ENCODE data around the gene GOLGA6L9.
"Not testable (repeated sequence)": the region's sequence is repeated elsewhere in the genome, so short reads cannot be mapped to it uniquely, and the experiment has no call there.

Gene GOLGA6L9, protein sequence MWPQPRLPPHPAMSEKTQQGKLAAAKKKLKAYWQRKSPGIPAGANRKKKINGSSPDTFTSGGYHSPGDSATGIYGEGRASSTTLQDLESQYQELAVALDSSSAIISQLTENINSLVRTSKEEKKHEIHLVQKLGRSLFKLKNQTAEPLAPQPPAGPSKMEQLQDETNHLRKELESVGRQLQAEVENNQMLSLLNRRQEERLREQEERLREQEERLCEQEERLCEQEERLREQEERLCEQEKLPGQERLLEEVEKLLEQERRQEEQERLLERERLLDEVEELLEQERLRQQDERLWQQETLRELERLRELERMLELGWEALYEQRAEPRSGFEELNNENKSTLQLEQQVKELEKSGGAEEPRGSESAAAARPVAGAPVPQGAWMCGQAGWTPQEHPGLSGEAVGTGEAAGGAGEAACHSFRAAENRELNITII

DNA sequence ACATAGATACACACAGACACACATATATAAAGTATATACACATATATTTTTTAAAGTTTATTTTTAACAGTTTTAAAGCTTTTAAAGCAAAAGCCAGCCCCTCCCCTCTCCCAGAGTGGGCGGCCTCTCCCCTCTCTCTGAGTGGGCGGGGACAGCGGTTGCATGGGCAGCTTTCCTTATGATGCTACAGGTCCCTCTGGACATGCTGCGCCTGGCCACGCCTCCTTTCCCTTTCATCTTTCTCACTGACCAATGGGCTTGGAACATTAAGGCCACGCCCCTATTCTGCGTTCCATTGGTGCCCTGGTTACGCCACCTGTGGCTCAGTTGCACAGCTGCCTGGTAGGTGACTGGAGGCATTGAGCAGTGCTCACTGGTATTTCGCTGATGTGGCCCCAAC is at the start of gene GOLGA6L9:
GOLGA6L9 (plus strand) TSS at position 124 of the 400 bp plus-strand sequence; CDS start at position 388, 264 bp downstream.
- DNase-seq (ENCODE audit: low read depth), result not testable (repeated sequence)

DNA sequence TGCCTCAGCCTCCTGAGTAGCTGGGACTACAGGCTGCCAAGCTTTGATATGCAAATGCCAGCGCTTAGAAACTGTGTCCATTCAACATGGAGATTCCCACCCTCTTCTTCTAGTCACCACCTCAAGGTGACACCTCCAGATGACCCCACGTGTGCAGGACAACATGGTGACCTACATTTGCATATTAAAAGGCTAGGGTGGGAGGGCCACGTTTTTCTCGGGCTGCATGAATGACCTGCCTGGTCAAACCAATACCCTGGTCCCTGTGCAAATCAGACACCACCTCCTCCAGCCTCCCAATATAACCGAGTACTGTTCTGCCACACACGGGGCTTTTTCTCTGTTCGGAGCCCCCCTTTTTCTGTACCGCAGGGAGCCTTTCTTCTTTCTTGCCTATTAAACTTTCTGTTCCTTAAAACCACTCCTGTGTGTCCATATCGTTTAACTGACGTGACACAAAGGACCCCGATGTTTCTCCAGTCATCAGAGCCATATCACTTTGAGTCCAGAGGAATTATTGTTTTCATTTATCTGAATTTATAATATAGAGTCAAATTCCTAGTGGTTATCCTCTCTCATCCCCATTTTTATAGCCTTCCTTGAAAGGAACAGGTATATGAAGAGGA is 48.2 kb upstream of the GOLGA6L9 start:
- DNase-seq (ENCODE audit: low read depth), result not testable (repeated sequence)

DNA sequence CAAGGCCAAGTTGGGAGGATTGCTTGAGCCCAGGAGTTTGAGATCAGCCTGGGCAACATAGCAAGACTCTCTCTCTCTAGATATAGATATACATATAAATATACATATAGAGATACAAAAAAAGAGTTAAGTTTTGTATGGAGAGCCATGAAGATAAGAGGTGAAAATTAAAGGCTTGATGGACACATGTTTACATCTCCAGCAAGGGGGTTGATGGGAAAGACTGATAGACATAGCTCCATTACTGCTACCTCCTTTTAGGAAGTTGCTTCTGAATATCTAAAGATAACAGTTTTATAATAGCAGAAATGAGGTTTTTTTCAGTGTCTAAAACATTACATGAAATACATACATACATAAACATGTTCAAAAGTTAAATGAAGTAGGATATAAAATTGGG is 42.4 kb upstream of the GOLGA6L9 start:
- DNase-seq (ENCODE audit: low read depth), result not testable (repeated sequence)

DNA sequence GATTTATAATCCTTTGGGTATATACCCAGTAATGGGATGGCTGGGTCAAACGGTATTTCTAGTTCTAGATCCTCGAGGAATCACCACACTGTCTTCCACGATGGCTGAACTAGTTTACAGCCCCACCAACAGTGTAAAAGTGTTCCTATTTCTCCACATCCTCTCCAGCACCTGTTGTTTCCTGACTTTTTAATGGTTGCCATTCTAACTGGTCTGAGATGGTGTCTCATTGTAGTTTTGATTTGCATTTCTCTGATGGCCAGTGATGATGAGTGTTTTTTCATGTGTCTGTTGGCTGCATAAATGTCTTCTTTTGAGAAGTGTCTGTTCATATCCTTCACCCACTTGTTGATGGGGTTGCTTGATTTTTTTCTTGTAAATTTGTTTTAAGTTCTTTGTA is 39.5 kb upstream of the GOLGA6L9 start:
- not testable (repeated sequence) for DNase-seq (ENCODE audit: low read depth)

DNA sequence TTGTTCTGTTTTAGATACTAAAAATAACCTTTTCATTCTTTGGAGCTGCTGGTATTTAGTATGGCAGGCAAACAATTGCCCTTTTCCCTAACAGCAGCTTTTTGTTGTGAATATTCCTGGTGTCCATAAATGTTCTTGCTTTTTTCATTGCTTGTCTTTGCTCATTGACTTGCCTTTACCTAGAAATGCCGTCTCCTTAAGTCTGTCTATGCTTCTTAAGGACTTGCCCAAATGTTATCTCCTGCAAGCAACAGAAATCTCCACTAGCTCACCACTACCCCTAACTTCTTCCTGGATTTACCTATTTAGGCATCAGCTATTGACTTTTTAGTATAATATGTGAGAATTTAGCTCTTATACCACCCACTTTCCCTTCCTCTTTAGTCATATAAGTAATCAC is 37.5 kb upstream of the GOLGA6L9 start:
- DNase-seq (ENCODE audit: low read depth), result not testable (repeated sequence)

DNA sequence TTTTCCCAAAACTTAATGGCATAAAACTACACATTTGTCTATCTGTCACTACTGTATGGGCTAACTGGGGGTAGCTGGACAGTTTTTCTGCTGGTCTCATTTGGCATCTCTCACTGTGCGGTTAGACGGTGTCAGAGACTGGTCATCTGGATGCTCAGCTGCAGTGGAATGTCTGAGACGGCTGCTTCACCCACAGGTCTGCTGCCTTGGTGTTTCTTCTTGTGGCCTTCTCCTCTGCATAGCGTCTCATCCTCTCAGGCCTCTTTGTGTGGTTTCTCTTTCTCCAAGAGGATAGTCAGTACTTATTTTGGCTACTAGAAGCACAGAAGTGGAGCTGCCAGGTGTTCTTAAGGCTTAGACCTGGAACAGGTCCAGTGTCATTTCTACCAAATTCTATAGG is 35.9 kb upstream of the GOLGA6L9 start:
- no peak for DNase-seq (ENCODE audit: low read depth)

DNA sequence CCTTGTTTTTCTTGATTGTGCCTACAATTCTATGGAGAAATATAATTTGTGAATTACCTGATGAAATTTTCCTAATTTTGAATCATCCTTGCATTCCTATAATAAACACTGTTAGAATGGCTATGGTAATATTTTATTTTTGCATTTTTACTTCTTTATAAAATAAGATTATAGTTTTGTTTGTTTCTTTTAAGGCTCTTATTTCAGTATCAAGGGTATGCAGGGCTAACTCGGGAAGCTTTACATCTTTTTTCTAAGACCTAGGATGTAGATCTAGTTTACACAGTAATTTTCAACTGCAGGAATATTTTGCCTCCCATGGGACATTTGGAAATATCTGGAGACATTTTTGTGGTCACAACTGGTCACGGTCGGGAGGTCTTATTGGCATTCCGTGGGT is 33.8 kb upstream of the GOLGA6L9 start:
- not testable (repeated sequence) for DNase-seq (ENCODE audit: low read depth)

DNA sequence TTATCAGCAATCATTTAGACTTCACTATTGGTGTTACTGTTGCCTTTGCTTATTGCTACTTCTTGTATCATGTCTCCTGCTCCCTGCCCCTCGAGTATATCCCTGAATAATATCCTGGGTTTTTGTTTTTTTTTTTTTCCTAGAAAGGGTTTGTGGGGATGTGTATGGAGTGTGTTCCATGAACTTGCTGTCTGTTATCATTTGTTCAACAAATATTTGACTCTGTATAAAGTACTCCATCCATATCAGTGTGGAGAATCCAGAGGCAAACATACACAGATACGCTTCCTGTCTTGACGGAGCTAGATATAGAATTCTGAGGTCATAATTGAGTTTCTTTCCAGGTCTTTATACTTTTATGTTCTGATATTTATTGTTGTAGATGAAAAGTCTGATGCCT is 31.8 kb upstream of the GOLGA6L9 start:
- DNase-seq (ENCODE audit: low read depth), result no peak

DNA sequence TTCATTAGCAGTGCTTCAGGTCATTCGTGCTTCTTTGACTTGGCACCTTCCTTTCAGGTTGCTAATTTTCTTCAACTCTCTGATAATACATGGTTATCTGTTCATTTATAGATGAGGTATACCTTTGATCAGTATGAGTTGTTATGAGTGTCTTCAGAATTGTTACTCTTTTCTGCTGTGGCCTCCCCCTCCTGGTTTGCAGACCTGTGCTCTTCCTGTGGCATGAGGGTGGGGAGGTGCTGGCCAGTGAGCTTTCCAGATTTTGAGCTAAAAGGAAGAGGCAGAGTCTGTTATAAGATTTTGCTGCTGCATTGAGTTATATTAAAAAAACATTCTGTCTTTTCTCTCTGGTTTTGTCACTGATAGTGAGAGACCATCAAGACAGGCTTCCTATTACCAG is 30.8 kb upstream of the GOLGA6L9 start:
- DNase-seq (ENCODE audit: low read depth), result no peak

DNA sequence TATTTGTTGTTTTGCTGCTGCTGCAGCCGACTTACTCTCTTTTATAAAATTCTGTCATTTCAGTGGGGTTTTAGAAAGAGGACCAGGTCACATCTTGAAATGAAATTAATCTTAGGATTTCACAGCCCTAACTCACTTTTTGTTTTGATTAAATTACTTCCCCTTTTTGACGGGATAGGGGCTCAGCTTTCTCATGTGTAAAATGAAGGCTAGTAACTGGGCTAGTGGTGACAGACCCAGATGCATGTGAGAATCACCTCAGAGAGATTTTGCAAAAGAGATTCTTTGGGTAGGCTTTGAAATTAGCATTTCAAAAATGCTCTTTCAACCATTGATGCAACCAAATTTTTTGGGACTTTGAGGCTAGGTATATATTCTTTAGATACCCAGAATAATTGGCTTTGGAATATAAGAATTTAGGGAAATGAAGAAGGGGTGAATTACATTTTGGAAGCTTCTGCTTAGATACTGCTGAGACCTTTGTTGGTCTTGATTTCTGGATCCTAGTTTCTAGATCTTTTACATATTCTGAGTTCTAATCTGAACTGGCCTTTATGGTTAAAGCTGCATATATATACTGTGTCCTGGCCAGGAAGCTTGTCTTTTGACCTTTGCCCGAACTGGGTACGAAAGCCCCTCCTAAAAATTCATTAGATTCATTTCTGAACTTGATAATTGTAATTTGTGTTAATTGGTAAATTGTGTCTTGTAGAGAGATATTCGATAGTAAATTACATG is 30.1 kb upstream of the GOLGA6L9 start:
- not testable (repeated sequence) for DNase-seq (ENCODE audit: low read depth)

DNA sequence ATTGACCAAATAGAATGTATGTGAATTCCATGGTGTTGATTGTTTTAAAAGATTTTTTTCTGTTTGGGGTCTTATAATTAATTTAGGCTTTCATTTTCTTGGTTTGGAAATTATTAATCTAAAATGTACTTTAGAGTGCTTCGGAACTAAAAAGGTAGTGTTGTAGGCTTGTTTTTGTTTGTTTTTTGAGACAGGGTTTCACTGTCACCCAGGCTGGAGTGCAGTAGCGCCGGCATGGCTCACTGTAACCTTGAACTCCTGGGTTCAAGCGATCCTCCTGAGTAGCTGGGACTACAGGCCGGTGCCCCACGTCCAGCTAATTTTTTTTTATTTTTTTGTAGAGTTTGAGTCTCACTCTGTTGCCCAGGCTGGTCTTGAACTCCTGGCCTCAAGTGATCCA is 27.7 kb upstream of the GOLGA6L9 start:
- DNase-seq (ENCODE audit: low read depth), result not testable (repeated sequence)

DNA sequence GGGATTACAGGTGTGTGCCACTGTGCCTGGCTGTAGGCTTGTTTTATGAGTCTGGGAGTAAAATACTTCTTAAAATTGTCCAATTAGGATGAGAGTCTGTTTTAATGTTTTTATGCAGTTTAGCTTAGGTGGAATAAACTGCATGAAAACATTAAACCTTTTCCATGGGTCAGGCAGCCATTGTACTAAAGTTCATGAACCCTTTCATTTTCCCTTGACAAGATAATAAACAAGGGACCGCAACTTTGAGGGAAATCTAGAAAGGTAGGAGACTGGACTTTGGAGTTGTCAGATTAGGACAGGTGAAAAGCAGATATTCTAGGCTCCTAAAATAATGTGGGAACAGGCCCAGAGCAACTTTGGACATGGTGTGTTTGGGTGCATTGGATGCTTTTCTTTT is 27.3 kb upstream of the GOLGA6L9 start:
- DNase-seq (ENCODE audit: low read depth), result not testable (repeated sequence)

DNA sequence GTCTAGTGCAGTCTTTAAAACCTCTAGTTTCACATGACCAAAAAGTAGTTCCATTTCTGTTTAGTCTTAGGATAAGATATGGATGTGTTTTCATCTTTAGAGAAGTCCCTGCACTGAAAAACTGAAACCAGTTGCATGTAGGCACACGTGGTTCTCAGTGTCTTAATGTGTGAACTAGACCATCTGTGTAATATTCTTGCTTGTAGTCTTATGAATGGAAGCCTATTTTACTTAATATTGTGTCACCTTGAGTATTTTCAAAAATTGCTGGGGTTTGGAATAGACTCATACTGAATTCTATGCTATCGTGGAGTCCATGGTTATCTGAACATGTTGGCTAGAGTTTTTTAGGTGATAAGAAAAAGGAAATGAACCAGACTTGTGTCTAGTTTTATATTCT is 23.4 kb upstream of the GOLGA6L9 start:
- not testable (repeated sequence) for DNase-seq (ENCODE audit: low read depth)

DNA sequence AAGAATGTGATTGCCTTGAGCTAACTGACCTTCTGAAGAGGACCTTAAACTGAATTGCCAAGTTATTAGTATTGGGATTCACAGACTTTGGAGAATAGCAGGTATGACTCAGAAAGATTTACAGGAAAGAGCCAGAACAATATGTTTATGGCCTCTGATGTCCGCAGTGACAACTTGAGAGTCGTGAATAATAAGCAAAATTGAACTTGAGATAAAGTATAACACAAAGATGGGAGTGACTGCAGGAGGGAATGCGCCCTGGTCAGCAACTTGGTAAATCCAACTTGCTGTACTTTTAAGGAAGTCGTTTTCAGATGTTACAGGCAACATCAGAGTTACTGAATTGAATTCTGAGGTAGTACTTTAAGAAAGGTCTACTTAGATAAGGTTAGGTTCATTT is 19.3 kb upstream of the GOLGA6L9 start:
- not testable (repeated sequence) for DNase-seq (ENCODE audit: low read depth)

DNA sequence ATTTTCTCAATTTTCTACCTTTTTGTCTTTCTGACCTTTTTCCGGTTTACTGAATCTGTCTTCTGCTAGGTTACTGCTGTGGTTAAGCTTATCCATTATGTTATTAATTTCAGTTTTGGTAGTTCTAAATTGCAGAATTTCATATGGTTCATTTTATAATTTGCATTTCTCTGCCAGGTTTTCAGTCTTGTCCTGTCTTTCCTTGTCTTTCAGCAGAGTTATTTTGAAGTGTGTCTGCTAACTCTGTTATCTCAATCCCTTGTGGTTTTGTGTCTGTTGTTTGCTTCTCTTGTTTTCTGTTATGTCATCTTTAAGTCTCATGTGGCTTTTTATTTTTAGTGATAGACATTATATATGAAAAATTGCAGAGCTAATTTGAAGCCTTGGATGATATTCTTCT is 18.0 kb upstream of the GOLGA6L9 start:
- DNase-seq (ENCODE audit: low read depth), result not testable (repeated sequence)

DNA sequence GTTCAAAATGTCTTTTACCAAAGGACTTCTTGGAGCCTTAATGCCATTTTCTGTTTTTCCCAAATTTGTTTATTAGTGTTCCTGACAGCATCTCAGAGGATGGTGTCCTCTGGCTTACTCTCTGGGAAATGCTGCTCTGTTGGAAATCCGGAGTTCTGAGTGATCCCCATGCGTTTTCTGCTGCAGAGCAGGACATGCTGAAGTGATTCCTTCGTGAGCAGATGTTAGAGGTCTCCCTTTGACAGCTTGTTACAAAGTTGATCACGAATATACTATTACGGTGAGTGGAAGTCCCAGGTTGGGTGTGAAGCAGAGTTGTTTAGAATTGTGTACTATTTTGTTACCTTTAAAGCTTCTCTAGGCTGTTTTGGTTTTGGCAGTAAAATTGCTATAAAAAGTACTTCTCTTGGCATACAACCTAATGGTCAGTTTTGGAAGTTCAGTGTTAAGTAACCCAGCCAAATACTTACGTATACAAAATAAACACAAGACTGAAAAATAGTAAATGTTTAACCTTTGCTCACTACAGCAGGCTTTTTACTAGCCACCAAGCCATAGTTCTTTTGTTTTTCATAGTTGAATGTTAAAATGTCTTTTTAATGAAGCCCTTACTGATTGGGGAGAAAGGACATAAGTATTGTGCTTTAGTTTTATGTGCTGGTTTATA is 15.0 kb upstream of the GOLGA6L9 start:
- DNase-seq (ENCODE audit: low read depth), result not testable (repeated sequence)

DNA sequence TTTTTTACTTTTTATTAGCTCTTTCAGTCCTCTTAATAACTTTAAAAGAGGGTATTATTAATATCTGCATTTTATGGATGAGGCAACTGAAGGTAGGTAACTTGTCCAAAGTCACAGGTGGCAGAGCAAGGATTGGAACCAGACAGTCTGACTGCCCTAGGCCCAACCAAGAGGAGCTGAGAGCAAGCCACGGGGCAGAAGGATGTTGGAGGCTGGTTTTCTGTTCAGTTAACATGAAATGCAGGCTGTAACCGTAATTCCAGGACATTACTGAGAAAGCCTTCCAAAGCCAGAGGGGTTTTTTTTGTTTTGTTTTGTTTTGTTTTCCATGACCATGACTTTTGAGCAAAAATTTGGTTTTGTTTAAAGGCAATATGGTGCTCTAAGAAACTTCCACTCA is 9.1 kb upstream of the GOLGA6L9 start:
- DNase-seq (ENCODE audit: low read depth), result not testable (repeated sequence)

DNA sequence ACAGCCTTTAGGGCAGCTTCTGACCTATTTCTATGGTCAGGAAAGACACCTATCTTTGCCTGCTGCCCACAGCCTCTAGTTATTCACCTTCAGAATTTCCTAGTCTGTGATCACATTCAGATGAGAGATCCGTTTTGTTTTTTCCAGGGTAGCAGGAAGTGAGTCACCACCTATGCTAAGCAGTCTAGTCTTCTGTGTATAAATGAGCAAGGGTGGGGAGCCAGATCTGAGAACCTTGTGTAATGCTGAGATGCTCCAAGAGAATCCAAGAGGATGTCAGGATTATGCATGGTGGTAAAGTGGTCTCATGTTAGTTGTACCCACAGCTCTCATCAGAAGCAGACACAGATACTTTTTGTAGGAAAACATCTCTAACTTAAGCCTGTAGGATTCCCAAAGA is 8.7 kb upstream of the GOLGA6L9 start:
- not testable (repeated sequence) for DNase-seq (ENCODE audit: low read depth)

DNA sequence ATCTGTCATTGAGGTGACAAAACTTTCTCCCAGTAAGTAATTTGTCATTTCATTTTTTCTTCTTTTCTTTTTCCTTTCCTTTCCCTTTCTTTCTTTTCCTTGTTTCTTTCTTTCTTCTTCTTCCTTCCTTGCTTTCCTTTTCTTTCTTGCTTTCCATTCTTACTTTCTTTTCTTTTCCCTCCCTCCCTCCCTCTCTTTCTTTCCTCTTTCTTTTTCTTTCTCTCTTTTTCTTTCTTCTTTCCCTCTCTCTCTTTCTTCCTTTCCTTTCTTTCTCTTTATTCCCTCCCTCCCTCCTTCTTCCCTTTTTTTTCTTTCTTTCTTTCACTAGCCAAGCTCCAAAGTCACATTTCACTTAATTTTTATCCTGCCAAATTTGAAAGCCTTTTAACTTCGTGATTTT is 2.5 kb upstream of the GOLGA6L9 start:
- DNase-seq (ENCODE audit: low read depth), result not testable (repeated sequence)

DNA sequence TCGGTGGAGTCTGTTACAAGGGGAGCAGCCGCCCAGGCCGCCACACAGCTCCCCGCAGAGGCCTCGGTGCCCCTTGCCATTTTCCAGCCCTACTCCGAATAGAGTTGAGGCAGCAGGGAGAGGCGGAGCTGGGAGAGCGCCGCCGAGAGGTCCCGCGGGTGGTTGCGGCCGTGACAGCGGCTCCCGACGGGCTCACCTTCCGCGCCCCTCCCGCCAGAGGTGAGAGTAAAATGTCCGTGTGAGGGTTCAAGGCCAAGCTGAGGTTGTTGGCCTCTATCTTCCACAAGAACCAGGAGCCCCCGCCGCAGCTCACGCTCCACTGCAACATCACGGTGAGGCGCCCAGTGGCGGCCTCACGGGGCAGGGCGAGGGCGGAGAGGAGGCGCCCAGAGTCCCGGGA is 15.8 kb downstream of the GOLGA6L9 start:
- DNase-seq (ENCODE audit: low read depth), result not testable (repeated sequence)

DNA sequence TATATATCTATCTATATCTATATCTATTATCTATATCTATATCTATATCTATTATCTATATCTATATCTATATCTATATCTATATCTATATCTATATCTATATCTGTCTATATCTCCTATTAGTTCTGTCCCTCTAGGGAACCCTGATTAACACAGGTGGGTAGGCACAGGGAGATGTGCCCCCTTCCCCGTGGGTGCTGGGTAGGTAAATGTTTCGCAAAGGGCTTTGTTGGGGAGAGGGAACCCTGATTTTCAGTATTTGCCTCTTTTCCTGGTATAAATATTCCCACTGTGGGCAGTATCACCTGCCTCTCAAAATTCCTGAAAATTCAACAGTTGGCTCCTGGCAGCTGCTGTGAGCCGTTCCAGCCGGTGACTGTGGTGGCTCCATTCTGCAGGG is 27.7 kb downstream of the GOLGA6L9 start:
- DNase-seq (ENCODE audit: low read depth), result not testable (repeated sequence)

DNA sequence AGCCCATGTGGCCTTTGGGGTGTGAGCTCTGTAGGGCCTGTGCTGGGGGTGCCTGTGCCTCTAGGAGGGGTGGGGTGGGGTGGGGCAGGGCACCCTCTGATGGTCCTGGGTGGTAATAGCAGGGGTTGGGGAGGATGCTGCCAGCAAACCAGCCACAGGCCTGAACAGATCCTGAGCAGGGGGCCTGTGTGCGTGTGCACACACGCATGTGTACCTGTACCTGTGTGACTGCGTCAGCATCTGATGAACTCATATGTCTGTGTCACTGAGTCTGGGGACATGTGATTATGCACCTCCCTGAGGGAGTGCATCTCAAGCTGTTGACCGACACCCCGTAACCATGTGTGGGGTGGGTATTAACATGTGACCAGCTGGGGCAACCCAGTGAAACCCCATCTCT is 36.0 kb downstream of the GOLGA6L9 start:
- DNase-seq (ENCODE audit: low read depth), result not testable (repeated sequence)
